ENCODE measurements around the gene INSL3.

DNA sequence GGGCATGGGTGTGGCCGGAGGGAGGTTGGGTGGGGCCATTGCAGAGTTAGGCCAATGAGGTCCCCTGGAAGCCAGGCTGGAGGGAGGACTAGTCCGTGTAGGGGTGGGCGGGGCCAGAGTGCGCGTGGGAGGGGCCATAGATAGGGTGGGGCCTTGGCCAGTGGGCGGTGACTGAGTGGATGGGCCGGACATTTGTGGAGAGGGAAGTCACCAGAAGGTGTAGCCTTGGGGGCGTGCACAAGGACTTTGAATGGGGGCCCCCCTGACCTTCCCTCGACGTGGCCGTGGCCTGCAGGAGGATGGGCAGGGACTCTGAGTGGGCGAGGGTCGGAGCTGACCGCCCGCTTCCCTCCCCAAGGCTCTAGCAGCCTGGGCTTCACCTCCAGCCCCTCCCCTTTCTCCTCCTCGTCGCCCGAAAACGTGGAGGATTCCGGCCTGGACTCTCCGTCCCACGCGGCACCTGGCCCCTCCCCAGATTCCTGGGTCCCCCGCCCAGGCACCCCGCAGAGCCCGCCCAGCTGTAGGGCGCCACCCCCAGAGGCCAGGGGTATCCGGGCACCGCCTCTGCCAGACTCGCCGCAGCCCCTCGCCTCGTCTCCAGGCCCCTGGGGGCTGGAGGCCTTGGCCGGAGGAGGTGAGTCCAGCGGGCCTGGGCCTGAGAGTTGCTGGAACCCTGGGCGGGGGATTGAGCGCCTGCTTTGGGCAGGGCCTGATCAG, 42.9 kb downstream of the INSL3 start:
- TF ChIP-seq EZH2 (IDR thresholded peaks at IDR 0.05; ENCODE audit: low read length) = no peak
- TF ChIP-seq, protein P1, sequence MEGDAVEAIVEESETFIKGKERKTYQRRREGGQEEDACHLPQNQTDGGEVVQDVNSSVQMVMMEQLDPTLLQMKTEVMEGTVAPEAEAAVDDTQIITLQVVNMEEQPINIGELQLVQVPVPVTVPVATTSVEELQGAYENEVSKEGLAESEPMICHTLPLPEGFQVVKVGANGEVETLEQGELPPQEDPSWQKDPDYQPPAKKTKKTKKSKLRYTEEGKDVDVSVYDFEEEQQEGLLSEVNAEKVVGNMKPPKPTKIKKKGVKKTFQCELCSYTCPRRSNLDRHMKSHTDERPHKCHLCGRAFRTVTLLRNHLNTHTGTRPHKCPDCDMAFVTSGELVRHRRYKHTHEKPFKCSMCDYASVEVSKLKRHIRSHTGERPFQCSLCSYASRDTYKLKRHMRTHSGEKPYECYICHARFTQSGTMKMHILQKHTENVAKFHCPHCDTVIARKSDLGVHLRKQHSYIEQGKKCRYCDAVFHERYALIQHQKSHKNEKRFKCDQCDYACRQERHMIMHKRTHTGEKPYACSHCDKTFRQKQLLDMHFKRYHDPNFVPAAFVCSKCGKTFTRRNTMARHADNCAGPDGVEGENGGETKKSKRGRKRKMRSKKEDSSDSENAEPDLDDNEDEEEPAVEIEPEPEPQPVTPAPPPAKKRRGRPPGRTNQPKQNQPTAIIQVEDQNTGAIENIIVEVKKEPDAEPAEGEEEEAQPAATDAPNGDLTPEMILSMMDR (optimal IDR thresholded peaks at IDR 0.05 in 1 of 3, IDR thresholded peaks at IDR 0.05 in 1 of 3, conservative IDR thresholded peaks at IDR 0.05 in 1 of 3; ENCODE audit: extremely low read depth in 1 of 3, insufficient read depth in 2 of 3, low read length in 3 of 3) = no peak
